SKM-1 (cell line): ENCODE results near the gene CLHC1.
"Not testable (repeated sequence)": the region's sequence is repeated elsewhere in the genome, so short reads cannot be mapped to it uniquely, and the experiment has no call there.

ENCODE experiments used
- DNase-seq: peaks from one replicate; lab custom pipeline; 2025; ENCODE audit not compliant: unreplicated experiment; lab: John Stamatoyannopoulos, UW

CLHC1 gene

DNA sequence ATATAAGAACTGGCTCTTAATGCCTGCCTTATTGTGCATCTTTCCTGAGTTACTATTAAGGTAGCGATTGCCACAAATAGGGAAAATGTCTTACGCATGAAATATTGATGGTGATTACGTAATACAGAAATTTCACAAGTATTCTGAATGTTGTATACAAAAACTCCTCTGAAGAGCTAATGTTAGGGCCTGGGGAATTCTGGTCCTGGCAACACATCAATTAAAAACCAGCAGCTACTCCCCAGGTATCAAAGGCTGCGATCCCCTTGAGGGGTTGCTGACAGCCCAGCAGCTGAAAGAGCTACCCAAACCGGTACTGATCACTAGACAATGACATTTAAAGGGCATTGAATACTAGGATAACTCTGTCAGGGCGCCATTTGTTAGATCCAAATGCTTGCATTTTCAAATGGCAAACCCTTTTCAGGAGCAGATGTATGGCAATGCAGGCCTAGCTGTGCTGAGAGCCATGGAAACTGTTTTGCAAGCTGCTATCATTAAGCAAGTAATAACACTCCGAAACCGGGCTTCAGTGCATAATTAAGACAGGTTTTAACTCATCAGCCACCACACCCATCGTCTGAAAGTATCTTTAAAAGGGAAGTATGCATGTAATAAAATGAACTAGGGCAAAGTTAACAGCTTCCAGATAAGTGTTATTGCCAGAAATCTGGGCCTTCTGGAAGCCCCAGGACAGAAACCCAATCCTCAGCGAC, 78.4 kb downstream of the CLHC1 start:
- DNase-seq, result no peak

DNA sequence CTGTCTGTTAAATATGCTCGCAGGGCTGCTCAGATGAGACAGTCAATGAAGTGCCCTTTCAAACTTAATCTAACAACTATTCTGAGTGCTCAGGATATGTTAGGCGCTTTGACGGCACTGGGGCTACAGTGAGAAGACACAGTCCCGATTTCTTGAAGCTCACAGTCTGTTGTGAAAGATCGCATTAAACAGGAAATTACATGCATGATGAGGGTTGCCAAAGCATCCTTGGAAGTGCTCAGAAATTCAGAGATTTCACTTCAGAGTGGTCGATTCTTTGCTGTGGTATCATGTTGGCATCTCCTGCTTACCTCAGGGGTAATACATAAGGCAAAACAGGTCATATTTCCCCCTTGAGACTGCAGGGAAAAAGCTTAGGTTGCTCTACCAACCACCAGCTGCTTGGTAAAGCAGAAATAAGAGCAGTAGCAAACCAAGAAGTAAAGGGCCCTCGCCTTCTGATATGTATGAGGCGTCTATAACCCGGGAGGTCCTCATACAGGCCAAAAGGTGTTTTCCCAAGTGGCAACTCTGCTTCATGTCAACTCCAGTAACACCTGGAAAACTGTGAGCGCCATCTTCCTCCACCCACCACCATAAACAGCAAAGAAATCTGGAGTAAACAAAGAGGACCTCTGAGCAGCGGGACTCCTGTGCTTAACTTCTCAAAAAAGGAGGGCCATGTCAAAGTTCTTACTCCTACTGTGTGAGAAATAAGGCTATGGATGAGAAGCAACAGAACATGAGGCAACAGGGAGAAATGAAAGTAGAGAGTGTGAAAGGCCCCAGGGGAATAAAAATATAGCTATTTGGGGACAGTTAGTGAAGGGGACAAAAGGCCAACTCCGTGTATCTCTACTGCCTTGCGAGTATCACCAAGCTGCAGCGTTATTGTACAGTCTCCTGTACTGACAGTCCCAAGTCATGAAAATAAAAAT, 79.3 kb downstream of the CLHC1 start:
- DNase-seq, result no peak

DNA sequence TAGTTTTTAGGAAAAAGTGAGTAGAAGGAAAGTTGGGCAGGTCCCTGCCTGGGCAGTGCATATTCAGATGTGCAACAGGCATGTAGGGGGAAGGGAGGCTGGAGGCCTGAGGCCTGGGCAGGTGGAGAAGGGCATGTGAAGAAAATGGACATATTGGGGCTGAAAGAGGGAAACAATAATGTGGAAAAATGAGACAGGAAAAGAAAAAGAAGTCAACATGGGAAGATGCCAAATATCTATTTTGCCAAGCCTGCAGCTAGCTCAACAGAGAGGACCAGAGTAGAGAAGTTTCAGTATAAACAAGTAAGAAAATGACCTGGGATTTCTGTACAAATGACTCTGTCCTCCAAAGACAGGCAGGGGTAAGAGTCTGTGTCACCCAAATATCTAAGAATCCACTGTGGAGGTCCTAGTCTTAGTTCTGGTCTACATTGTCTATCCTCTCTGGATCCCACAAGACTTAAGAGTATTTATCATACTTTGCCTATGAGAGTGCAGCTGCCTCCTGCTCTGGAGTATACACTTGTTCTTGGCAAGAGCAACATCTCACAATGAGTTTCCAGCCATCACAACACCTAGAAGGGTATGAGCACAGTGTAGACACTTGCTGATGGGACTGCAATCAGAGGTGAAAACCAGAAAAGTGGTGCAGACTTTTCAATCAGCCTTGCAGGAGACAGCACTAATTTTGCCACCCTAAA, 80.2 kb downstream of the CLHC1 start:
- no peak for DNase-seq

DNA sequence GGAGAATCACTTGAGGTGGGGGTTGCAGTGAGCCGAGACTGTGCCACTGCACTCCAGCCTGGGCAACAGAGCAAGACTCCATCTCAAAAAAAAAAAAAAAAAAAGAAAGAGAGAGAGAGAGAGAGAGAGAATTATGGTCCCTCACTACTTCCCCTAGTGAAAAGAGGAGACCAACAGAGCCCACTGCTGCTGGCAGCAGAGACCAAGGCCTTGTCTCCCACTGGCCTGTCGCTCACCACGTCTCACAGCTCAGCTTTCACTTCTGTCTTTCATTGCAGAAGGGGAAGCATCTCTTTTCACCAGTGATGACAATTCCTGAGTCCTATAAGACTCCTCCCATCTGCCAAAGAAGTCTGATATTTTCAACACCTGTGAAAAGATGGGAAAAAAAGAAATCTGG, 81.3 kb downstream of the CLHC1 start:
- no peak for DNase-seq

DNA sequence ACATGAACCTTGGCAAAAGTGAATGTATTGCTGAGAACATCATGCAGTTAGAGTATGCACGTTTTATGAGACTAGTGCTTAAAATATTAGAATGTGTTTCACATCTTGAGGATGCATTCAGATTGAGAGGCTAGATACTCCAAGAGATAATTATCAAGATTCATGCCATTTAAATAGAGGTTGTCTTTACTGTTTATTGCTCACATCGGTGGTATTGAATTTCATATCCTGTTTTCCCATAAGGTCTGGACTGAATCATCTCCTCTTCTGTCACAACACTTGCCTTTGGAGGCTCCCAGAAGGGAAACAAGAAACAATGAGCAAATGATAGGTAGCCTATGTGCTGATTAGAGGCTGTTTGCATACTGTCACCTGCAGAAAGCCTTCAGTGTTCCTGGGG, 83.8 kb downstream of the CLHC1 start:
- DNase-seq, result no peak

DNA sequence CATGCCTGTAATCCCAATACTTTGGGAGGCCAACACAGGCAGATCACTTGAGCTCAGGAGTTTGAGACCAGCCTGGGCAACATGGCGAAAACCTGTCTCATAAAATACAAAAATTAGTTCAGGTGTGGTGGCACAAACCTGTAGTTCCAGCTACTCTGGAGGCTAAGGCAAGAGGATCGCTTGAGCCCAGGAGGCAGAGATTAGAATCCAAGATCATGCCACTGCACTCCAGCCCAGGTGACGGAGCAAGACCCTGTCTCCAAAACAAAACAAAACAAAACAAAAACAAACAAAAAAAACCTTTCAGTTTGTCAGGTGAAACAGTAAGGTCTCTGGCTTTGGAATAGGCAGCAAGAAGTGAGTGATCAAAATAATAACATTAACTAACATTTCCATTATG, 84.6 kb downstream of the CLHC1 start:
- DNase-seq, result no peak

DNA sequence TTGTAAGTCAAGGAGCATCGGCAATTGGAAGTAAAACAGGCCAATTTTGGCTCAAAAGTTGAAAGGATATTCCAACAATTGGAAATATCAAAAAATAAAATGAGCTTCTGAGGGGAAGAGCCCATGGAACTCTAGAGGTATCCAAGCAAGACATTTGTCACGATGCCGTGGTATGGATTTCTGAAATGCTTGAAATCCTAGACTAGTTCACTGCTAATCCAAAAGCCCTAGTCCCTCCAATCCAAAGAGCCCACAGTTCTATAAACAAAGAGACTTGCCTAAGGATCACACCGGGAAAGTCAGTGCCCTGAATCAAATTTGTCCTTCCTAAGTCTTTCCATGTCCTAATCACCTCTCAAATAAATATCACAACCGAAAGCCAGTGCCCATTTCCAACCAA, 85.1 kb downstream of the CLHC1 start:
- no peak for DNase-seq

DNA sequence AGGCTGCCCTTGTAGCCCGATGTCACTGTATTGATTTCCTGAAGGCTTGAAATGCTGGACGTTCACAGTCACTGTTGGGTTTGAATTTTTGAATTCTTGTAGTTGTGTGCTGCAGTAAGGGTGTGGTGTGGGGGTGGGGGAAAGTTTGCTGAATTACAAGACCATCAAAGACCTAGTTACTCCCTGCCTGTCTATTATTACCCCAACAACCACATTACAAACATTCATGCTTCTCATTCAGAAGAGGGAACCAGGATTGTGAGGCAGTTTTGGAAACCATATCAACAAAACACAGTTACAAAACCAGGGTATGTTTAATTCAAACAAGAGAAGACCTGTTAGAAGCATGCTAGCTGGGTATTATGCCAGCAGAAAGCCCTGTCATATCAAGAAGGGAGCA, 85.8 kb downstream of the CLHC1 start:
- no peak for DNase-seq

DNA sequence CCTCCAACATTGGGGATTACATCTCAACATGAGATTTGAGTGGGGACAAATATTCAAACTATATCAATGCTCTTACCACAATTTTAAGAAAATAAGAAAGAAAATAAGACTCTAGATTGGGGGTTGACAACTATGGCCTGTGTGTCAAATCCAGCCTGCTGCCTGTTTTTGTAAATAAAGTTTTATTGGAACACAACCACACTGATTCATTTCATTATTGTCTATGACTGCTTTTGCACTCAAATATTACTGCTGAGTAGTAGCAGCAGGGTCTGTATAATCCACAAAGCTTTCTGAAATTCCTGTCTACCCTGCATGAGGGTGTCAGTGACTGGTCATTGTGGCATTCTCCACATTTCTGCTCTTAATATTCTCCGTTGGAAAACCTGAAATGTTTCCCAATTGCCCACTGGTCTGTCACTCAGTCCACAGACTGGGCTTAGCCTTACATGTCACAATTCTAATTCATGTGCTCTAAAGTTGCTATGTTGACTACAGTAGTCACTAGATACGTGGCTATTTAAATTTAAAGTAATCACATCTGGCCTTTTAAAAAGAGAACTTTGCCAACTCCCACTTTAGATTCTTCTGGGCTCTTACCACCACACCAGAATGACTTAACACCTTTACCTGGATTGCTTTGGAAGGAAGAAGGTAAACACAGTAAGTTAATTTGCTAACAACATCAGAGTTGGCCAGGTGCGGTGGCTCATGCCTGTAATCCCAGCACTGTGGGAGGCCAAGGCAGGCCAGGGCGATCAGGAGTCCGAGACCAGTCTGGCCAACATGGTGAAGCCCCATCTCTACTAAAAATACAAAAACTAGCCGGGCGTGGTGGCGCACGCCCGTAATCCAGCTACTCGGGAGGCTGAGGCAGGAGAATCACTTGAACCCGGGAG, 86.9 kb downstream of the CLHC1 start:
- no peak for DNase-seq

DNA sequence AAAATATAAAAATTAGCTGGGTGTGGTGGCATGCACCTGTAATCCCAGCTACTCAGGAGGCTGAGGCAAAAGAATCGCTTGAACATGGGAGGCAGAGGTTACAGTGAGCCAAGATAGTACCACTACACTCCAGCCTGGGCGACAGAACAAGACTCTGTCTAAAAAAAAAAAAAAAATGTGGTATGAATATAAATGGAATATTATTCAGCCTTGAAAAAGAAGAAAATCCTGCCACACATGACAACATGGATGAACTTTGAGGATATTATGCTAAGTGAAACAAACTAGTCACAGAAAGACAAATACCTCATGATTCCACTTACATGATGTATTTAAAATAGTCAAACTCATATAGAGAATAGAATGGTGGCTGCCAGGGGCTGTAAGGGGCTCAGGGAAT, 88.4 kb downstream of the CLHC1 start:
- not testable (repeated sequence) for DNase-seq

DNA sequence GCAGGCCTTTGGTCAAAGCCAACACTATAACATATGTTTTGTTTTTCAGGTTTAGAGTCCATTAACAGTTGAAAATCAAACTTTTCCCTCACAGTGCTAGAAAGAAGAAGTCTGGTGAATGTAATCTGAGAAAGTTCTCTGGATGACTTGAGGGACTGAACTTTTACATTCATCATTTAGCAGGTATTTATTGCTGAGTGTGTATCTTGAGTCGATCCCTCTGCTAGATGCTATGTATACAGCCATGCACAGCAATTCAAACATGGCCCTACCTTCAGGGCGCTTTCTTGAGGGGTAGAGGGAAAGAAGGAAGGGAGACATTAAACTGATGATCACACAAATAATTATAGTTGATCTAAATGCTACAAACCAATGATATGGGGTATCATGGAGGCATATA, 89.6 kb downstream of the CLHC1 start:
- DNase-seq, result no peak

DNA sequence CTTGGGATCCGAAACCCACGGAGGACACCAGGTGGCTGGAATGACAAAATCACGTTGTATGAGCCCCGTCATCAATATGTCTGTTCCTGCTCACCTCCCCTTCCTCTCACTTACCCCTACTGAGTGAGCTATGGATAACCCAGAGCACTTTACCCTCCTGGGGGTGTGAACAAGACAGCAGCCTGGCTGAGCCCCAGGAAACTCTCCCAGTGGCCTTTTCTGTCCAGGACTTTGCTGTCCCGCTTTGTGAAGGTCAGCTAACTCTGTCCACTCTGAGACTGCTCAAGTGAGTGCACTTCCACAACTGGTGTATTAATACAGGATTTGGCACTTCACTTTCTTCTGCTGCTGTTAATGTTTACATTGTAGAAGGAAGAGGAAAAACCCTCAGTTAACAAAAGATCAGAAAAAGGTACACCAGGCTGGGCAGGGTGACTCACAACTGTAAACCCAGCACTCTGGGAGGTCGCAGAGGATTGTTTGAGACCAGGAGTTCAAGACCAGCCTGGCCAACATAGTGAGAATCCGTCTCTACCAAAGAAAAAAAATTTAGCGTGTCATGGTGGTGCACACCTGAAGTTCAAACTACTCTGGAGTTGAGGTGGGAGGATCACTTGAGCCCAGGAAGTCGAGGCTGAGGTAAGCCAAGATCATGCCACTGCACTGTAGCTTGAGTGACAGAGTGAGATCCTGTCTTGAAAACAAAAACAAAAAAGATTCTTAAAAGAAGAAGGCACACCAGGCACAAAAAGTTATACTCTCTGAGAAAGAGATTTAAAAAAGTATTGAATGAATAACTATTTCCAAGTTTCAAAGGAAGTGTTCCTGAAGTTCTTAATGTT, 90.3 kb downstream of the CLHC1 start:
- no peak for DNase-seq

DNA sequence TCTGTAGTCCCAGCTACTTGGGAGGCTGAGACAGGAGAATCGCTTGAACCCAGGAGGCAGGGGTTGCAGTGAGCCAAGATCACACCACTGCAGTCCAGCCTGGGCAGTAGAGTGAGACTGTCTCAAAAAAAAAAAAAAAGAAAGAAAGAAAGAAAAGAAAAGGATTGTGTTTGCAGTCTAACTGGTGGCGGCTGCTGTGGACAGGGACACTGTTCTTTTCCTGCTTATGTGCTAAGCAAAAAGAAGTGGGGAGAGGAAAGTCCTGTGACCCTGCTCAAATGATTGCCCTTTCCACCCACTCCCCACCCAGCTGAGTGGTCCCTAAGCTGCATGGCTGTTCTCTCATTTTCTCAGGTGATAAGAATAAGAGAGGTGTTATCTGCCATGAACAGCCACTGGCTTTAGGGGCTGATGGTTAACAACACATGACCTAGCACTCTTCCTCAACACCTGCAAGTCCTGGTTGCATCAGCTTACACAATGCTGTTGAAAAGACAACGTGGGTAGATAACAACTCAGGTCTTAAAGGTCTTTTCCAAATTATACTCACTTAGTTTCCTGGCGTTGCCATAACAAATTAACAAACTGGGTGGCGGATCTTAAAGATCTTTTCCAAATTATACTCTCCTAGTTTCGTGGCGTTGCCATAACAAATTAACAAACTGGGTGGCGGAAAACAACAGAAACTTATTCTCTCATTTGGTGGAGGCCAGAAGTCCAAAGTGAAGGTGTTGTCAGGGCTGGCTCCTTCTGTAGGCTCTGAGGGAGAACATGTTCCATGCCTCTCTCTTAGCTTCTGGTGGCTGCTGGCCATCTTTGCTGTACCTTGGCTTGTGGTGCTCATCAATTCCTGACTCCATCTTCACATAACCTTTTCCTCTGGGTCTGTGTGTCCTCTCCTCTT, 91.5 kb downstream of the CLHC1 start:
- no peak for DNase-seq

DNA sequence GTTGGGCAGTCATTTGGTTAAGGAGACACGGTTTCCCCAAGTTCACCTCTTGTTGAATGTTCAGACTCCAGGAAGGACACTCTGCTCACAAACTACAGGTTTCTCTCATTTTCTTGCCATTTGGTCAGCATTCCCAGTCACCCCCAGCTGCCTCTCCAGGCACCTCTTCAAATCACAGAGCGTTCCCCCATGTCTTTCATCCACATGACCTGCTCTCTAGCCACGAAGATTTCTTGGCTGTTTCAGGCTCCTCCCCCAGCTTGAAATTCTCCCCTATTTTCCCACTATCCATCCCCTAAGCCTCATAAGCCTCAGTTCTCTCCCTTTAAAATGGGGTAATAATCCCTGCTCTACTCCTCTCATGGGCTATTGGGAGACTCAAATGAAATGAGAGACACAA, 92.8 kb downstream of the CLHC1 start:
- no peak for DNase-seq

DNA sequence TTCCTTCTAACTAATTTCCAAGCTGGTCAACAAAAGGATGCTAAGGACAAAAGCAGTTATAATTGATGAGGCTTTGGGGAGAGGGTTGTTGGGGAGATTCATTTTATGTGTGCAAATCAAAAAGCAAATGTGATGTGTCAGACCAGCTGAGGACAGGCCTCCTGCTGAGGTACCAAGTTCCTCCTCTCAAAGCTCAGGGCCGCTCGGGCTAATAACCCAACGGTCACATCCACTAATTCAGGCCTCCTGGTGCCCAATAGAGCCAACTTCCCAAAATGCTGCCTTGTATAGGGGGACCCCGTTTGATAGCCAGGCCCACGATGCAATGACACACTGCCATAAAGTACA, 93.2 kb downstream of the CLHC1 start:
- DNase-seq, result no peak

DNA sequence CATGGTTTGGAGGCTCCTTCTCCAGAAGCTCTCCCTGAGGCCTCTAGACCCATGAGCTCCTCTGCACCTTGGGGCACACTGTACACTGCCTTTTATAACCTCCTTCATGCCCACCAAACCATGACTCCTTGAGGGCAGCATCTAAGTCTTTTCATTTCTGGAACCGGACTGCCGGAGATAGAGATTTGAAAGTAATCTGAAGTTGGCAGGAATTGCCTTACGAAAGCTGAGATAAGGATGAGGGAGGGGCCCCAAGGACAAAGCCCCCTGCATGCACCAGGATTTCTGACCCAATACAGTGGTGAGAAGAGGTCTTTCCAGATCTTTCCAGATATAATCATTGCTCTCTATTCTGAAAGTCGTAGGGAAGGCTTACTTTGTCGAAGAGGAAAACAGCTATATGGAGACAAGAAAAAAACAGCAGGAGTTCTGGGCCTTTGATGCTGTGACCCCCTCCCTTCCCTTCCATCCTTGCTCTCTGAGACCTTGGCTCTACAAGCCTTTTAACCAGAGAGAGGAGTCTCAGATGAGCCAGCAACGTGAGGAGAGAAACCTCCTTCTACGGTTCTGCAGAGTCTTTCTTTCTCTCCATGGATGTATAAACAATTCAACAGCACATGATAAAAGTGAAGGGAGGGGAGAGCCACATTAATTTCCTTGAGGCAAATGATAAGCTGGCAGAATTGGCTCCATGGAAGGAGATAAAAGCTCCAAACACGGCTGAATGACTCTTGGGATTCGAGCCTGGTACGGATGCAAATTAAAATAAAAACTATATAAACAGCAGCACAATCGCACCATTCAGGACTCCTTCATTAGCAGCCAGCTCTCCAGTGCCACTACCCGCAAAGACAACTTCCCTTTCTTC, 93.8 kb downstream of the CLHC1 start:
- DNase-seq, result no peak

DNA sequence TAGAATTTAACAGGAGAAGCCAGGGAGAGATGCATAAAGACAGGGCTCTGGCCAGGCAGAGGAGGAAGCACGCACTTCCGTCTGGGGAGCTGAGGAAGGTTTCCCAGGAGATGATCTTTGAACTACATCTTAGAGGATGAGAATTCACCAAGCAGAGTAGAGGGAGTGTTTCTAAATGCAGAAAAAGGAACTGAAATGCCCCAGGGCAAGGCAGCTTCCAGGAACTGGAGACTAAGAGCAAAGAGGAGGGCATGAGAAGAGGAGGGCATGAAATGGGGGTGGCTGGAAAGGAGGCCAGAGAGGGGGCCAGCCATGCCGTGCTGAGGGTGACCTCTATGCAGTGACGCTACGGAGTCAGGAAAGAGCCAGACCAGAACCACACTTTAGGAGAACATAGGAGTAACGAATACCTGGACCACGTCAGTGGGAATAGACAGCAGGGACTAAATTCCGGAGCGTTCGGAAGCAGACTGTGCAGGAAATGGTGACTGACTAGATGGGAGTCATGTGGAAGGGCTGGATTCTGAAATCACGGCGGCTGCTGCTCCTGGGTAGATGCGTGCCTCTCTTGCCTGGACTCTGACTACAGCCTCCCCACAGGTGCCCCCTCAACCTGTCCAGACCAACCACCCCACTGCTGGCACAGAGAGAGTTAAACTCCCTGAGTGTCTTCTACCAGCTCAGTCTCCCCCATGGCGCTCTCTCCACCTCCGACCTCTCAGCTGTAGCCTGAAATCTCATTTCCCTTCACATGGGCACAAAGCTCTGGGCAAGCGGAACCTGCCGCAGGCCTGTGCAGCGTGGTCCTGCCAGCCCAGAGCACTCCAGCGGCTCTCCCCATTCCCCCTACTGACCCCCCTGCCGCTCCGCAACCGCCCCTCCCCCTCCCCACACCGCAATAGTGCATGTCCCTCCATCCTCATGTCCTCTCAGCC, 94.8 kb downstream of the CLHC1 start:
- no peak for DNase-seq
